Measurements from ENCODE around the gene IKZF4.

DNA sequence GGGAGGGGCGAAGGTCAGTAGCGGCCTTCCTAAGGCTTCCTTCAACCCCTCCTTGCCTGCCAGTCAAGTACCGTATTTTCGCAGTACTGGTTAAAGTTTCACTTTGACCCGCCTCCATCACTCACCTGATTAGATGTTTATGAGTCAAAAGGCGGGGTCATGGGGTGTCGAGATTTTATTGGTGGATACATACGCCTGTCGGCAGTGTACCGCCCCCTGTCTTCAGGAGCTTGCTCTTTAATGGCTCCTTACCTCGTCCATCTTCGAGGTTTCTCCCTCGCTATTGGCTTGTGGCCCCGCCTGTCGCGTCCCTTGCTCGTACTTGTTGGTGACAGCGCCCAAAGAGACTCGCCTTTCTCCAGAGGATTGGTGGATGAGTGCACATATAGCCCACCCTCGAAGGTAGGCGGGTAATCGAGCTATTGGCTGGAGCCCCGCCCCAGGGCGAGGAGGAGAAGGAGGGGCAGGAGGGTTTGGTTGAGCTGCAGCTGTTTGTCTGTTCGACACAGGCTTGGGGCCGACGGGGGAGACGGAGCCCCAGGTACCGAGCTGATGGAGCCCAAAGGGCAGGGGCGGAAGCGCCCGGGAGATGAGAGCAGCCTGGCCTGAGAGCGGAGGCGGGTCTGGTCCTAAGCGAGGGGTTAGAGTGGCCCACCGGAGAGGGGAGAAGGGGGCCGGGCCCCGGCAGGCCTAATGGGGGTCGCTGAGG is 47.1 kb upstream of the IKZF4 start, which contains the start of gene RAB5B:
- TF ChIP-seq, protein P1, sequence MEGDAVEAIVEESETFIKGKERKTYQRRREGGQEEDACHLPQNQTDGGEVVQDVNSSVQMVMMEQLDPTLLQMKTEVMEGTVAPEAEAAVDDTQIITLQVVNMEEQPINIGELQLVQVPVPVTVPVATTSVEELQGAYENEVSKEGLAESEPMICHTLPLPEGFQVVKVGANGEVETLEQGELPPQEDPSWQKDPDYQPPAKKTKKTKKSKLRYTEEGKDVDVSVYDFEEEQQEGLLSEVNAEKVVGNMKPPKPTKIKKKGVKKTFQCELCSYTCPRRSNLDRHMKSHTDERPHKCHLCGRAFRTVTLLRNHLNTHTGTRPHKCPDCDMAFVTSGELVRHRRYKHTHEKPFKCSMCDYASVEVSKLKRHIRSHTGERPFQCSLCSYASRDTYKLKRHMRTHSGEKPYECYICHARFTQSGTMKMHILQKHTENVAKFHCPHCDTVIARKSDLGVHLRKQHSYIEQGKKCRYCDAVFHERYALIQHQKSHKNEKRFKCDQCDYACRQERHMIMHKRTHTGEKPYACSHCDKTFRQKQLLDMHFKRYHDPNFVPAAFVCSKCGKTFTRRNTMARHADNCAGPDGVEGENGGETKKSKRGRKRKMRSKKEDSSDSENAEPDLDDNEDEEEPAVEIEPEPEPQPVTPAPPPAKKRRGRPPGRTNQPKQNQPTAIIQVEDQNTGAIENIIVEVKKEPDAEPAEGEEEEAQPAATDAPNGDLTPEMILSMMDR (IDR thresholded peaks at IDR 0.05) = no peak
- peak in 1 of 2 donors; percentile 65 for TF ChIP-seq POLR2A (IDR thresholded peaks at IDR 0.05)

Measured in lower leg skin (tissue), 3 donors.